GM18861 (cell line): ENCODE measurements around the gene STAC3.

Source experiments
- ATAC-seq: cut with Tn5 transposase; IDR thresholded peaks from one replicate; pipeline ENCODE4 v1.9.1; 2021; ENCODE audit not compliant: unreplicated experiment

The STAC3 gene

GRCh38 chr12:57195186-57195585 lies 55.8 kb downstream of the STAC3 start:
- no peak for ATAC-seq

- ATAC-seq: no peak
These were observed 56.7 kb downstream of the STAC3 start for GRCh38 chr12:57194253-57194652.

- ATAC-seq: no peak
These were observed 57.2 kb downstream of the STAC3 start for GRCh38 chr12:57193706-57194245.
